Activated effector memory CD4-positive, alpha-beta T cell treated with anti-CD3 and anti-CD28 coated beads, Interleukin-2, amount 50 U/mL, for 16 hours (primary cell): ENCODE measurements around the gene SEZ6.

ENCODE experiments used
- DNase-seq: peaks from one replicate; pipeline ENCODE4 v3.0.0-alpha.2; 2020

SEZ6 gene

GRCh38 chr17:28974451-28974850 is 31.4 kb downstream of the SEZ6 start:
- no peak for DNase-seq

GRCh38 chr17:28973425-28973824 is 32.4 kb downstream of the SEZ6 start:
- DNase-seq, result no peak

GRCh38 chr17:28972437-28972836 is 33.4 kb downstream of the SEZ6 start:
- no peak for DNase-seq

- no peak for DNase-seq
Measured at GRCh38 chr17:28970879-28971278, 35.0 kb downstream of the SEZ6 start.

- DNase-seq, result no peak
Measured at GRCh38 chr17:28969706-28970393, 36.0 kb downstream of the SEZ6 start.

- no peak for DNase-seq
Measured at GRCh38 chr17:28968914-28969295, 36.9 kb downstream of the SEZ6 start.

GRCh38 chr17:28968231-28968913 is 37.5 kb downstream of the SEZ6 start:
- DNase-seq, result no peak

GRCh38 chr17:28967221-28968135 is 38.4 kb downstream of the SEZ6 start:
- no peak for DNase-seq

- DNase-seq, result no peak
Measured at GRCh38 chr17:28963841-28964240, 42.0 kb downstream of the SEZ6 start.

- no peak for DNase-seq
Measured at GRCh38 chr17:28963055-28963611, 42.7 kb downstream of the SEZ6 start.

GRCh38 chr17:28961391-28961790 is 44.4 kb downstream of the SEZ6 start:
- no peak for DNase-seq

GRCh38 chr17:28960256-28961061 is 45.4 kb downstream of the SEZ6 start:
- no peak for DNase-seq

- no peak for DNase-seq
Measured at GRCh38 chr17:28959471-28959871, 46.4 kb downstream of the SEZ6 start.

- DNase-seq, result no peak
Measured at GRCh38 chr17:28958820-28959455, 46.9 kb downstream of the SEZ6 start.

GRCh38 chr17:28957992-28958355 is 47.9 kb downstream of the SEZ6 start:
- peak; percentile 50 for DNase-seq

- peak; percentile 31 for DNase-seq
Measured at GRCh38 chr17:28957277-28957991, 48.4 kb downstream of the SEZ6 start.

- peak; percentile 41 for DNase-seq
Measured at GRCh38 chr17:28956861-28957260, 49.0 kb downstream of the SEZ6 start.

GRCh38 chr17:28956112-28956511 is 49.7 kb downstream of the SEZ6 start:
- DNase-seq, result peak; percentile 38

GRCh38 chr17:28955408-28955807 is 50.4 kb downstream of the SEZ6 start:
- DNase-seq, result no peak

GRCh38 chr17:28954886-28955285 is 50.9 kb downstream of the SEZ6 start:
- DNase-seq, result no peak

- DNase-seq, result peak; percentile 79
Measured at GRCh38 chr17:28953444-28954118, 52.3 kb downstream of the SEZ6 start.
